ENCODE data around the gene IKZF3.

DNA sequence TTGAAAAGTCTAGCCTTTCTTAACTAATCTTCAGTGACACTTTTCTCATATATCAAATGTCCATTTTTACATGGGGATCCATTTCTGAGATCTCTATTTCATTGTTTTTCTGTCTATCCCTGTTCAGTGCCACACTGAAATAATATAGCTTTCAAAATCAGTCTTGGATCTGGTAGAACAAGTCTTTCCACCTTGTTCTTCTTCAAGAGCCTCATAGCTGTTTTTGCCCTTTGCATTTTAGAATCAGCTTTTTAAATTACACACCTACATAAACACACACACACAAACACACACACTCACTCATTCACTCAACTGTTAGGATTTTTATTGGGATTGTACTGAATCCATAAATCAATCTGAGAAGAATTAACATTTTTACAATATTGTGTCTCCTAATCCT, 35.1 kb upstream of the IKZF3 start:
- no peak for TF ChIP-seq POLR2A (IDR thresholded peaks at IDR 0.05)
- no peak for TF ChIP-seq CTCF (IDR thresholded peaks at IDR 0.05)
- TF ChIP-seq EP300 (IDR thresholded peaks at IDR 0.05) = no peak
